DMS153 treated with DMSO at 0.1 percent for 48 hours (cell line): ENCODE results near the gene CISD1.

Experiments
- DNase-seq: peaks from one replicate; lab custom pipeline; 2025; ENCODE audit not compliant: unreplicated experiment; lab: John Stamatoyannopoulos, UW

The CISD1 gene

DNA sequence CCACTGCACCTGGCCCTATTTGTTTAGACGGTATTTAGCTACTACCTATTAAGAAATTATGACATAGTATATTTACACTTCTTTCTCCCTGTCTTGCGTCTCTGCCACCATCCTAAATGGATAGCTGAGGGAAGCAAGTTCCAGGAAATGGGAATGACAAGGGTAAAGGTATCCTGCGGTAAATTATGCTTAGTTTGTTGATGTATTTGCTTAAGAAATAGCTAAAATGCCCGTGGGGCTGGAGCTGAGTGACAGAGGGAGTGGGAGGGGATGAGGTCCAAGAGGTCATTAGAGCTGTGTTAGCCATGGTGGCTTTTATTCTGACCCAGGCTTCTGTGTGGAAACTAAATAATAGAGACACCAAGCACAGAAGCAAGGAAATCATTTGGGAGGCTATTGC is 36.9 kb downstream of the CISD1 start:
- DNase-seq: no peak

DNA sequence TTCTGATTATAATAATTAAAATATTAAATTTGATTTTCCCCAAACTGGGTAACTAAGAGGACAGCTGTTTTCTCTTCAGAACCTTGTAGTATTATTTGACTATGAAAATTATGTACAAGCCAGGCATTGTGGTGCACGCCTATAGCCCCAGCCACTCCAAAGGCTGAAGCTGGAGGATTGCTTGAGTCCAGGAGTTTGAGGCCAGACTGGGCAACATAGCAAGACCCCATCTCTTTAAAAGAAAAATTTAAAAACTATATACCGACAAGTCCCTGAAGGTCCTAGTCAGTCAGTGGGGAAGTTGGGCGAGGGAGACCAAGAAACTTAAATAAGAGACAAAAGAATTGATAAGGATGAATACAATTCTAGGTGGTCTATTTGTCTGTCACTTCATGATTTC is 38.7 kb downstream of the CISD1 start:
- DNase-seq: no peak

GRCh38 chr10:58311026-58311425 is 42.1 kb downstream of the CISD1 start:
- DNase-seq: no peak

- no peak for DNase-seq
These were observed 47.9 kb downstream of the CISD1 start for GRCh38 chr10:58316874-58317273.

- no peak for DNase-seq
These were observed 49.4 kb downstream of the CISD1 start for GRCh38 chr10:58318346-58318745.

- no peak for DNase-seq
These were observed 50.6 kb downstream of the CISD1 start for GRCh38 chr10:58319599-58319998.

GRCh38 chr10:58320351-58321049 is 51.5 kb downstream of the CISD1 start:
- DNase-seq: no peak

- no peak for DNase-seq
These were observed 53.3 kb downstream of the CISD1 start for GRCh38 chr10:58322072-58322834.

GRCh38 chr10:58322835-58323209 is 53.9 kb downstream of the CISD1 start:
- no peak for DNase-seq

DNA sequence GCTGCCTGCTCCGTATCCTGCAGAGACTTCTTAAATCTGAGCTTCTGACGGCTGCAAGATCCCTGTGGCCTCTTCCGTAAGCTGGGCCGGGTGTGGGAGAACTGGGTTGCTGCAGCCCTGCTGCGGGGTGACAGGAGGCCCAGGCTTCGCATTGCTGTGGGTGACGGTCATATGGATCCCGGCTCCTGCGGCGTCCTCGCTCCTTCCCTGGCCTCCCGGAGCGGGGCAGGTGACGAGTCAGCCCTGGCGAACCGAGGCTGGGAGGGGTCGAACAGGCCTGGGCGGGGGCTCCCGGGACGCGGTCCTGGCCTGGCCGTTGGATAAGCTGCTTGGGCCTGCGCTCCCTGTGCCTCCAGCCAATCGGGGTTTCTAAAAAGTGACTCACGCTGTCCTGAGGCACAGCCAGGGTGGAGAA is 58.0 kb downstream of the CISD1 start:
- DNase-seq: no peak

GRCh38 chr10:58328233-58328632 is 59.3 kb downstream of the CISD1 start:
- DNase-seq: no peak

DNA sequence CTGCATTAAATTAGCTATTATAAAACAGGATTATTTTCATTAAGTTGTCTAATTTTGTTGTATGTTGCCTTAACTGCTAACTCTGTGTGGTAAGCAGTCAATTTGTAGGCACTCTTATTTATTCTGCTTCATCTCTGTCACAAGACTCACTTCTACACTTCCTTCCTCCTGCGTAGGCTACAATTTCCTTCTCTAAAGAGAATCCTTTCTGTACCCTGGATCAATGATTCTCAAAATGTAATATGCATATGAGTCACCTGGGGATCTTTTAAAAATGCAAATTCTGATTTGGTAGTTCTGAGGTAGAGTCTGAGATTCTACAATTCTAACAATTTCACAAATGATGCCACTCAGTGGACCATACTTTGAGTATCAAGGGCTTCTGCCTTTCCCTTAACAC is 61.5 kb downstream of the CISD1 start:
- no peak for DNase-seq

- DNase-seq: no peak
These were observed 62.7 kb downstream of the CISD1 start for GRCh38 chr10:58331646-58332045.

- peak; percentile 82 for DNase-seq
These were observed 65.9 kb downstream of the CISD1 start, which contains the start of gene UBE2D1 for GRCh38 chr10:58334817-58335305. Gene UBE2D1 (plus strand): TSS chr10:58335006. CDS start chr10:58335202, 196 bp downstream.

GRCh38 chr10:58335306-58336005 is 66.5 kb downstream of the CISD1 start:
- no peak for DNase-seq

- DNase-seq: no peak
These were observed 67.3 kb downstream of the CISD1 start for GRCh38 chr10:58336242-58336641.
